Astrocyte (in vitro differentiated cells and primary cell): Measurements from ENCODE around the gene SLC9A1.

Experiments
- EZH2 ChIP-seq: IDR thresholded peaks from 2 replicates; pipeline ENCODE4 v1.6.1; 2012; ENCODE audit warnings: mild to moderate bottlenecking, low read length, inconsistent platforms; ENCODE audit not compliant: insufficient read depth
- TF ChIP-seq, protein P1 (sequence below): IDR thresholded peaks from 2 replicates; pipeline ENCODE4 v1.5.1; 2011; ENCODE audit warnings: low read depth, mild to moderate bottlenecking, inconsistent platforms, low read length, moderate library complexity; ENCODE audit not compliant: insufficient read depth

DNA sequence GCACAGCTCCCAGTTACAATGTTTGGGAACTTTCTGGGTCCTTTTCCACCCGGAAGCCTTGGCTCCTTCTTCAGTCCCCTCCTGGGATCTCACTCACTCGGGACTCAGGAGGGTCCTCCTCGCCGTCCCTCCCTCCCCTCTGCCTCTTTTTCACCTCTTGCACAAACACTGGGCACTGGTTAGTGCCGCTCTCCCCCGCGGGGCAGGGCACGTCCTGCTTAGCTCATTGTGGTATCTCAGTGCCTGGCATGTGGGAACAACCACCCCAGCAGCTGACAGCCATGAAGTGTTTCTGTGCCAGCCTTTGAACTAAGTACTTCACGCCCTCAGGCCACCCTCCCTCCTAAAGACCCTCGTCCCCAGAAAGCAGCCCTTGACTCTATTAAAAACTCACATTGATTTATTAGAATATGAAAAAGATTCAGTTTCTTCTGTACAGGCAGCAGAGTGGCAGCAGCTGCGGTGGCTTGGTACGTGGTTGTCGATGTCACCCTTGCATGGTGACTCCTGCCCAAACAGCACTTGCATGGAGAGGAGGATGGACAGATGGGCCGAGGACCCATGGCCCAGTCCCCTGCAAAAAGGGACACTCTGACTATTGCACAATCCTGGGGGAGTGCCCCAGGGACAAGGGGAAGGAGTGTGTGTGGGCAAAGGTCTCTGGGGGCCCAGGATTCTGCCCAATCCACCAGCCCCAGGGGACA lies 56.3 kb downstream of the SLC9A1 start:
- TF ChIP-seq, protein P1, sequence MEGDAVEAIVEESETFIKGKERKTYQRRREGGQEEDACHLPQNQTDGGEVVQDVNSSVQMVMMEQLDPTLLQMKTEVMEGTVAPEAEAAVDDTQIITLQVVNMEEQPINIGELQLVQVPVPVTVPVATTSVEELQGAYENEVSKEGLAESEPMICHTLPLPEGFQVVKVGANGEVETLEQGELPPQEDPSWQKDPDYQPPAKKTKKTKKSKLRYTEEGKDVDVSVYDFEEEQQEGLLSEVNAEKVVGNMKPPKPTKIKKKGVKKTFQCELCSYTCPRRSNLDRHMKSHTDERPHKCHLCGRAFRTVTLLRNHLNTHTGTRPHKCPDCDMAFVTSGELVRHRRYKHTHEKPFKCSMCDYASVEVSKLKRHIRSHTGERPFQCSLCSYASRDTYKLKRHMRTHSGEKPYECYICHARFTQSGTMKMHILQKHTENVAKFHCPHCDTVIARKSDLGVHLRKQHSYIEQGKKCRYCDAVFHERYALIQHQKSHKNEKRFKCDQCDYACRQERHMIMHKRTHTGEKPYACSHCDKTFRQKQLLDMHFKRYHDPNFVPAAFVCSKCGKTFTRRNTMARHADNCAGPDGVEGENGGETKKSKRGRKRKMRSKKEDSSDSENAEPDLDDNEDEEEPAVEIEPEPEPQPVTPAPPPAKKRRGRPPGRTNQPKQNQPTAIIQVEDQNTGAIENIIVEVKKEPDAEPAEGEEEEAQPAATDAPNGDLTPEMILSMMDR: no peak
- TF ChIP-seq EZH2: no peak
